GM18873 (cell line): Measurements from ENCODE around the gene GMPR.
A peak's percentile ranks its signal among the peaks of the same experiment; 100 is the strongest.

Experiments
- ATAC-seq: cut with Tn5 transposase; IDR thresholded peaks from one replicate; pipeline ENCODE4 v1.9.1; 2021; ENCODE audit warnings: mild to moderate bottlenecking, moderate library complexity, moderate number of reproducible peaks; ENCODE audit not compliant: unreplicated experiment, low FRiP score

GMPR gene

DNA sequence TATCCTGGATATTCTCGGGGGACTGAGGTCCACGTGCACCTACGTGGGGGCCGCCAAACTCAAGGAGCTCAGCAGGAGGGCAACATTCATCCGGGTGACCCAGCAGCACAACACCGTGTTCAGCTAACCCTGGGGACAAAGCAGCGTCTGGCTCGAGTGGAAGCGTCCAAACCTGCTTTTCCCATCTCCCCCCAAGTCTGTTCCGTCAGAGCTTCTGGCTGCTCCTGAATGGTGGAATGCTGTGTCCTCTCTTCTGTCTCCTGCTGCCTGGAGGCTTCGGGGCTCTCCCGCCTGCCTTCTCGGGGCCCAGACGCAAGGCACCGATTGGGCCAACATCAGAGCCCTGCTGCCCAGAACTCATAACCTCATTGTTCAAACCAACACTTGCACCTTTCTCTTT lies 56.7 kb downstream of the GMPR start:
- no peak for ATAC-seq

DNA sequence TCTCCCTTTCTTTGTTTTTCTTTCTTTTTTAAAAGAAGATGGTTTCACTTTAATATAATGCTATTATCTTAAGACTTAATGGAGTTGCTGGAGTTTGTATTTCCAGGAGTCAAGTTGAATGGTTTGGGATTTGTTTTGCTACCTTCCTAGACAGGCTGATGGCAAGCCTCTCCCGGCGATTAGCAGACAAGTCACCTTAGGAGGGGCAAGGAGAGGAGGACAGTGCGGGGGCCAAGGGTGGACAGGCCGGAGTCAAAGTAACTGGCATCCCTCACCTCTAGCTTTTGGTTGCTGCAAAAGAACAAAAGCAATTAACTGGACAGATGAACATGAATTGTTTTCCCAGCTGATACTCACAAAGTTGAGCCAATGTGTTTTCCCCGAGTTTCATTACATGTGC lies 57.1 kb downstream of the GMPR start:
- no peak for ATAC-seq

- no peak for ATAC-seq
These were observed 57.8 kb downstream of the GMPR start for GRCh38 chr6:16296061-16296670.

- no peak for ATAC-seq
These were observed 61.5 kb downstream of the GMPR start for GRCh38 chr6:16299861-16300260.

DNA sequence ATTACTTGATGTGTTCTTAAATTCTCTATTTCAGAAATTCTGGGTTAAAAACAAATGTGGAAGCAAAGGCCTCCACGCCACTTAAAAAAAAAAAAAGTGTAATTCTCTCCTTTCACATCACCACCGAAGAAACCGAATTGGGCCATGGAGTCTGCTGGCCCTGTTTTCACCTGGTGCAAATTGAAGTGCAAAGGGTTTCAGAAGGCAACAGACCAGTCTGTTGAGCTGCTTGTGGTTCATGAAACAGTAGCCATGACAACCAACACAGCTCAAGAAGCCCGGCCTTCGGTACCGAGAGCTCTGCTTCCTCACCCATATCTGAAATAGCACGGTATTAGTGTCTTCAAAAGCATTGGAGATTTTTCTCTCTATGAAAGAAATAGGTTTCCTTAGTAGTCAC lies 63.1 kb downstream of the GMPR start:
- ATAC-seq = no peak

GRCh38 chr6:16302721-16303552 lies 64.5 kb downstream of the GMPR start:
- ATAC-seq = no peak

GRCh38 chr6:16305246-16305725 lies 66.9 kb downstream of the GMPR start:
- peak; percentile 77 for ATAC-seq

GRCh38 chr6:16305788-16306187 lies 67.4 kb downstream of the GMPR start:
- ATAC-seq = peak; percentile 24

- no peak for ATAC-seq
These were observed 67.9 kb downstream of the GMPR start for GRCh38 chr6:16306334-16306733.

- no peak for ATAC-seq
These were observed 73.4 kb downstream of the GMPR start for GRCh38 chr6:16311763-16312162.

DNA sequence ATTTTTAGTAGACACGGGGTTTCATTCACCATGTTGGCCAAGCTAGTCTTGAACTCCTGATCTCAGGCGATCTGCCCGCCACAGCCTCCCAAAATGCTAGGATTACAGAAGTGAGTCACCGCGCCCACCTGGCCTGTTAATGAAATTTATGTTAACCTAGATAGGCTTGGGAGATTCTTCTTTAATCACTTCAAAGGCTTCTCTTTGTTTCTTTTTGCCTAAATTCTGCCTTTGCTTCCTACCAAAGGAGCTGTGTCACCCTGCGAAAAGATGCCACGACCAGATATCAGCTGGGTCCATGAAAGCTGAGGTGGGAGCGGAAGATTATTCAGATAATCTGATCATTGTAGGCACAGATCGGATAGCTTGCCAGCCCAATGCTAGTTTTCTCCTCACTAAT lies 75.3 kb downstream of the GMPR start:
- no peak for ATAC-seq

GRCh38 chr6:16314296-16314695 lies 75.9 kb downstream of the GMPR start:
- no peak for ATAC-seq

DNA sequence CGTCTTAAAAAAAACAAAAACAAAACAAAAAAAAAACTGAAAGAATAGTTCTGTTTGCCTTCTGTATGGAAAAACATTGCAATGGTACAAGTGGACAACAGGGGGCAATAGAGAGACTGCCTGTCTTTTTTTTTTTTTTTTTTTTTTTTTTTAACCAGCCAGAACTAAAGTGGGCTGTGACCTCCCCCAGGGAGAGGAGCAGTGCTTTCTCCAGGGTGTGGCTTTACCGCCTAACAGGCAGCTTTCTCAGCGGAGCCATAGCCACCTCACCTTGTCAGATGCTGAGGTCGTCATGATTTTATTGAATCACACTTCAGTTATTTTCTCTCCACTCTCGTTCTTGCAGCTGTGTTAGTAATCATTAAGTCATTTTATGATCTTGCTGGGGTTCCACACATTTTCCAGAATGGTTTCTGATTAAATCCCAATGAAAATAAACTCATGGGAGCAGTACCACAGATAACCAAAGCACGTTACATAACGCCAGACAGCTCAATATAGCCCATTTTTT lies 78.4 kb downstream of the GMPR start:
- ATAC-seq = no peak

GRCh38 chr6:16318538-16318937 lies 80.2 kb downstream of the GMPR start:
- ATAC-seq = no peak

DNA sequence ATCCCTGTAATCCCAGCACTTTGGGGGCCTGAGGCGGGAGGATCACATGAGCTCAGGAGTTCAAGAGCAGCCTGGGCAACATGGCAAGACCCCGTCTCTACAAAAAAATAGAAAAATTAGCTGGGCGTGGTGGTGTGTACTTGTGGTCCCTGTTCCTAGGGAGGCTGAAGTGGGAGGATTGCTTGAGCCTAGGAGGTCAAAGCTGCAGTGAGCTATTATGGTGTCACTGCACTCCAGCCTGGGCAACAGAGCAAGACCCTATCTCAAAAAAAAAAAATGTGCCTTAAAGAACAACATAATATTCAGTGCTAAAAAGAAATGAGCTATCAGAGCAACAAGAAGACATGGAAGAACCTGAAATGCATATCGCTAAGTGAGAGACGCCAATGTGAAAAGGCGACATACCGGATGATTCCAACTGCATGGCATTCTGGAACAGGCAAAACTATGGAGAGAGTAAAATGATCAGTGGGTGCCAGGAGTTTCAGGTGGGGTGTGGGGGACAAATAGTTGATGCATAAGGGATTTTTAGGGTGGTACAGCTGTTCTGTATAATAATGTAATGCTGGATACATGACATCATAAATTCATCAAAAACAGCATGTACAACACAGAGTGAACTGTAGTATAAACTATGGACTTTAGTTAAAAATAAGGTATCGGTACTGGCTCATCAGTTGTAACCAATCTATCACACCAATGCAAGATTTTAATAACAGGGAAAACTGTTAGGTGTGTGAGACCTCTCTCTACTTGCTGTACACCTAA lies 80.8 kb downstream of the GMPR start:
- ATAC-seq = no peak

GRCh38 chr6:16319813-16320532 lies 81.6 kb downstream of the GMPR start:
- ATAC-seq = peak; percentile 55

DNA sequence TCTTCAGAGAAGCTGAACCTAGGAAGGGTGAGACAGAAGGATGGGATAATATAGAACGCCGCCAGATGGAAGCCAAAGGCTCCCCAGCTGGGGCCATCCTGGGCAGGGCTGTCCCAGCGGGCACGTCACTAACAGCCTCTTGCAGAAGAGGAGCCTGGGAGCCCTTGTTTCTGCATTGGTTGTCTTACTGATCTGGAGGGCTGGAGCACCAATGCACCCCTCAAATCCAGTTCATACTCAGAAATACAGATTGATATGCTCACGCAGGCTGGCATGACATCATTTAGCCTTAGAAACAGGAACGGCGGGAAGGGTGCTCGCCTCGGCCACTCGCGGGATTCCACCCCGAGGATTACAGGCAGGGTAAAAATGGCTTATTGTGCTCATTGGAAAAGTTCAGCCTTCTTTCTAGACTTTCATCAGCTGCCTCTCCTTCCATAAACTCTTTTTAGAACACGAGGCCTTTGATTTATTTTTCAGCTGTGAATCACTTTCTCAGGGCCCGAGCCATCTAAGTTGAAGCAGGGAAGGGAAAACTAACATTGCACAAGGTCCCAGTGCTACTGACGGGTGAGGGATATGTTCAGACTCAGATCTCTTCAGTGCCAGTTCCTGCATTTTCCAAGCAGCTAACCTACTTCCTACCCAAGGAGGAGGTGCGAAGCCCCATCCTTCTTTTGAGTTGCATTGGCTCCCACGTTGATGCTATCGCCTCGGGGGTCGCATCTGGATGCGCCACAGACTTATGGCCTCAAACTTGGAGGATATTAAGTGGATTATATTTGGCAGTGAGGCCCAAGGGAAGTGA lies 82.3 kb downstream of the GMPR start:
- ATAC-seq = no peak

DNA sequence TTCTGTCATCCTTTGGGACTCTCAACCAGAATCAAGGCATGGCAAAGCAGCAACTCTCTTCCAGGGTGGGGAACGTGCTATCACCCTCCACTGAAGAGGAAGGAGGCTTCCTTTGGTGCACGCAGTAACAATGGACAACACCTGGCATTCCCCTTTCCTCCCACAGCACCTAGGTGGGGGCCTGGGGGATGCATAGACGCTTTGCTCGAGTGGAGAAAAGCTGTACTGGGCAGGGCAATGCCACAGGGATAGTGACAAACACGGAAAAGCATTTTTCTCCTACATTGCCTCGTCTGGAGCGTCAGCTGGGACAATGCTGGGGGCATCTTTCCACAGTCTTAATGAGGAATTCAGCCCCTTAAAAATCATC lies 82.9 kb downstream of the GMPR start:
- no peak for ATAC-seq

GRCh38 chr6:16321826-16322225 lies 83.4 kb downstream of the GMPR start:
- ATAC-seq = no peak
